Measurements from ENCODE around the gene UBXN1. TPM values are rescaled to one million over a fixed set of nuclear protein-coding genes. Genes with fewer than 3 reads are reported as not detected.

The UBXN1 gene
- total and polyA plus RNA-seq, 2 donors, result 142 to 191 TPM

- WGBS, result under 1% methylated on average over 73 of the region's 73 CpGs
- DNase-seq (ENCODE audit: low read depth in 6 of 9, low spot score in 9 of 9), result peak; percentile 90 to 99 (median 97)
- peaks cover 20 to 42% of the 10 kb centered on the region in 2 donors for H3K36me3 ChIP-seq (ENCODE audit: control insufficient read depth in 2 of 2, insufficient read depth in 2 of 2, low read length in 1 of 2)
- peak within 1 kb of the TSS; percentile 68 to 100 for H3K4me3 ChIP-seq (ENCODE audit: low read length in 2 of 2)
- peak within 1 kb of the TSS; percentile 81 to 89 for H3K27ac ChIP-seq (ENCODE audit: low read depth in 1 of 2, low read length in 1 of 2)
- no peaks in the 10 kb centered on the region for H3K9me3 ChIP-seq (ENCODE audit: control insufficient read depth in 2 of 2, insufficient read depth in 1 of 2, low read length in 1 of 2)
- H3K27me3 ChIP-seq (ENCODE audit: control insufficient read depth in 2 of 2, insufficient read depth in 1 of 2, low read length in 1 of 2), result no peaks in the 10 kb centered on the region
- H3K4me1 ChIP-seq (ENCODE audit: control insufficient read depth in 2 of 2, insufficient read depth in 2 of 2, low read length in 2 of 2), result peaks cover 9 to 27% of the 10 kb centered on the region in 2 donors
Observed at GRCh38 chr11:62645946-62646824, 32.7 kb downstream of the UBXN1 start, which contains the start of gene GANAB. TSS of gene GANAB (minus strand) at chr11:62646613. CDS start at chr11:62646599, 14 bp downstream.

DNA sequence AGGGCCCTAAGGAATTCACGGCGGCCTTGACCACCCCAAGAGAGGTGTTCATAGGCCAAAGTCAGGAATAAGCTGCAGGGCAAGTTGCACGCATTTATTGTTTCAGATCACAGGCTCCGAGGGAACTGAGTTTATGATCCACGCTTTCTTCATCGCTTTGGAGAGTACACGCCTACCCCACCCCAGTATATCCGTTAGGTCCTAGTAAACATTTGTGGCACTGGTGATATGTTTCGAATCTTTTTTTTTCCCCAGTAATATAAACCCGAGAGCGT, 33.3 kb downstream of the UBXN1 start:
- H3K27ac ChIP-seq (ENCODE audit: low read depth in 1 of 2, low read length in 1 of 2), result peak overlapping the region; percentile 81 to 89
- H3K27me3 ChIP-seq (ENCODE audit: control insufficient read depth in 2 of 2, insufficient read depth in 1 of 2, low read length in 1 of 2), result no peaks in the 10 kb centered on the region
- no peaks in the 10 kb centered on the region for H3K9me3 ChIP-seq (ENCODE audit: control insufficient read depth in 2 of 2, insufficient read depth in 1 of 2, low read length in 1 of 2)
- H3K4me3 ChIP-seq (ENCODE audit: low read length in 2 of 2), result peak overlapping the region; percentile 68 to 100
- H3K36me3 ChIP-seq (ENCODE audit: control insufficient read depth in 2 of 2, insufficient read depth in 2 of 2, low read length in 1 of 2), result peaks cover 20 to 42% of the 10 kb centered on the region in 2 donors
- 19% methylated on average over 11 of the region's 11 CpGs for WGBS
- peaks cover 9 to 32% of the 10 kb centered on the region in 2 donors for H3K4me1 ChIP-seq (ENCODE audit: control insufficient read depth in 2 of 2, insufficient read depth in 2 of 2, low read length in 2 of 2)
- DNase-seq (ENCODE audit: low read depth in 6 of 9, low spot score in 9 of 9), result peak in 1 of 9 donors; percentile 28

- no peak for DNase-seq (ENCODE audit: low read depth in 6 of 9, low spot score in 9 of 9)
- Histone ChIP-seq H3K4me3 (ENCODE audit: low read length in 2 of 2) (no peak overlapping the region), H3K4me1 (ENCODE audit: control insufficient read depth in 2 of 2, insufficient read depth in 2 of 2, low read length in 2 of 2) (peaks cover 9 to 33% of the 10 kb centered on the region in 2 donors), H3K36me3 (ENCODE audit: control insufficient read depth in 2 of 2, insufficient read depth in 2 of 2, low read length in 1 of 2) (peaks cover 18 to 41% of the 10 kb centered on the region in 2 donors), H3K27me3 (ENCODE audit: control insufficient read depth in 2 of 2, insufficient read depth in 1 of 2, low read length in 1 of 2) (no peaks in the 10 kb centered on the region), H3K9me3 (ENCODE audit: control insufficient read depth in 2 of 2, insufficient read depth in 1 of 2, low read length in 1 of 2) (no peaks in the 10 kb centered on the region), H3K27ac (ENCODE audit: low read depth in 1 of 2, low read length in 1 of 2) (no peak overlapping the region)
- WGBS, result 98% methylated on average over 8 of the region's 8 CpGs
Observed at GRCh38 chr11:62644220-62644619, 34.7 kb downstream of the UBXN1 start.

GRCh38 chr11:62632492-62632891, 46.4 kb downstream of the UBXN1 start:
- 97% methylated on average over 6 of the region's 6 CpGs for WGBS
- Histone ChIP-seq H3K9me3 (ENCODE audit: control insufficient read depth in 2 of 2, insufficient read depth in 1 of 2, low read length in 1 of 2) (no peaks in the 10 kb centered on the region), H3K27me3 (ENCODE audit: control insufficient read depth in 2 of 2, insufficient read depth in 1 of 2, low read length in 1 of 2) (no peaks in the 10 kb centered on the region), H3K4me3 (ENCODE audit: low read length in 2 of 2) (no peak overlapping the region), H3K36me3 (ENCODE audit: control insufficient read depth in 2 of 2, insufficient read depth in 2 of 2, low read length in 1 of 2) (peaks cover 72 to 94% of the 10 kb centered on the region in 2 donors), H3K4me1 (ENCODE audit: control insufficient read depth in 2 of 2, insufficient read depth in 2 of 2, low read length in 2 of 2) (no peaks in the 10 kb centered on the region), H3K27ac (ENCODE audit: low read depth in 1 of 2, low read length in 1 of 2) (no peak overlapping the region)
- DNase-seq (ENCODE audit: low read depth in 6 of 9, low spot score in 9 of 9), result no peak

DNA sequence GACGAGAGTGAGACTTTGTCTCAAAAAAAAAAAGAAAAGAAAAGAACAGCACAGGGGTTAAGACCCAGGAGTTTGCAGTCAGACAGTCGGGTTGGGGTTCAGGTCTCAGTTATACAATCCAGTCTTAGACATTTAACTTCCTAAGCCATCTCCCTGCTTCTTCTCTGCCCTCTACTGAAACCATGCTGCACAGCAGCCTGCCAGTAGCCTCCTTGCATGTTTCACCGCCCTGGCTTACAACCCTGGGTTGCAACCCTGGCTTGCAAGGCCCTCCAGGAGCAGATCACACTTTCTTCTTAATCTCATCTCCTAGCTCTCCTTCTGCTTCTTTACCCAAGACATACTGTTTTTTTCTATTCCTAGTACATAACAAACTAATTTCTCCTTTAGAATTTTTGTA, 51.2 kb downstream of the UBXN1 start:
- WGBS, result 97% methylated on average over 3 of the region's 3 CpGs
- Histone ChIP-seq H3K4me1 (ENCODE audit: control insufficient read depth in 2 of 2, insufficient read depth in 2 of 2, low read length in 2 of 2) (no peaks in the 10 kb centered on the region), H3K36me3 (ENCODE audit: control insufficient read depth in 2 of 2, insufficient read depth in 2 of 2, low read length in 1 of 2) (peaks cover 67 to 76% of the 10 kb centered on the region in 2 donors), H3K4me3 (ENCODE audit: low read length in 2 of 2) (no peak overlapping the region), H3K9me3 (ENCODE audit: control insufficient read depth in 2 of 2, insufficient read depth in 1 of 2, low read length in 1 of 2) (no peaks in the 10 kb centered on the region), H3K27me3 (ENCODE audit: control insufficient read depth in 2 of 2, insufficient read depth in 1 of 2, low read length in 1 of 2) (no peaks in the 10 kb centered on the region), H3K27ac (ENCODE audit: low read depth in 1 of 2, low read length in 1 of 2) (no peak overlapping the region)
- DNase-seq (ENCODE audit: low read depth in 6 of 9, low spot score in 9 of 9), result no peak

Other genes starting within 250 kb of the UBXN1 start
- 40.1 TPM for gene AHNAK, start 132.3 kb downstream of the UBXN1 start, total RNA-seq
- 35.8 TPM for gene AHNAK, start 132.3 kb downstream of the UBXN1 start, polyA plus RNA-seq
- 1,700 TPM for gene EEF1G, start 105.2 kb downstream of the UBXN1 start, total RNA-seq
- 1,365 TPM for gene EEF1G, start 105.2 kb downstream of the UBXN1 start, polyA plus RNA-seq
- gene TUT1, start 87.5 kb downstream of the UBXN1 start, total RNA-seq, result 7.8 TPM
- gene TUT1, start 87.5 kb downstream of the UBXN1 start, polyA plus RNA-seq, result 25.3 TPM
- 121 TPM for gene MTA2, start 77.2 kb downstream of the UBXN1 start, total RNA-seq
- gene MTA2, start 77.2 kb downstream of the UBXN1 start, polyA plus RNA-seq, result 79.3 TPM
- gene EML3, start 66.3 kb downstream of the UBXN1 start, total RNA-seq, result 17.8 TPM
- gene EML3, start 66.3 kb downstream of the UBXN1 start, polyA plus RNA-seq, result 99.3 TPM
- 1.7 TPM for gene ROM1, start 65.8 kb downstream of the UBXN1 start, total RNA-seq
- 7.6 TPM for gene ROM1, start 65.8 kb downstream of the UBXN1 start, polyA plus RNA-seq
- 29.4 TPM for gene B3GAT3, start 57.1 kb downstream of the UBXN1 start, total RNA-seq
- 72.2 TPM for gene B3GAT3, start 57.1 kb downstream of the UBXN1 start, polyA plus RNA-seq
- gene GANAB, start 32.5 kb downstream of the UBXN1 start, total RNA-seq, result 95.9 TPM
- gene GANAB, start 32.5 kb downstream of the UBXN1 start, polyA plus RNA-seq, result 98.4 TPM
- 8.6 TPM for gene INTS5, start 25.8 kb downstream of the UBXN1 start, total RNA-seq
- 8.1 TPM for gene INTS5, start 25.8 kb downstream of the UBXN1 start, polyA plus RNA-seq
- gene C11orf98, start 13.9 kb downstream of the UBXN1 start, total RNA-seq, result 111 TPM
- 152 TPM for gene C11orf98, start 13.9 kb downstream of the UBXN1 start, polyA plus RNA-seq
- 31.1 TPM for gene CSKMT, start 13.8 kb downstream of the UBXN1 start, total RNA-seq
- gene CSKMT, start 13.8 kb downstream of the UBXN1 start, polyA plus RNA-seq, result 64.6 TPM
- gene UQCC3, start 7.4 kb downstream of the UBXN1 start, total RNA-seq, result 11.8 TPM
- gene UQCC3, start 7.4 kb downstream of the UBXN1 start, polyA plus RNA-seq, result 19.3 TPM
- gene LBHD1, start 6.8 kb downstream of the UBXN1 start, total RNA-seq, result 4.0 TPM
- 14.0 TPM for gene LBHD1, start 6.8 kb downstream of the UBXN1 start, polyA plus RNA-seq
- gene LRRN4CL, start 10.5 kb upstream of the UBXN1 start, total RNA-seq, result 0.80 TPM
- gene LRRN4CL, start 10.5 kb upstream of the UBXN1 start, polyA plus RNA-seq, result 0.75 TPM
- 29.3 TPM for gene BSCL2, start 28.4 kb upstream of the UBXN1 start, total RNA-seq
- 76.6 TPM for gene BSCL2, start 28.4 kb upstream of the UBXN1 start, polyA plus RNA-seq
- 0.05 TPM for gene GNG3, start 28.6 kb upstream of the UBXN1 start, total RNA-seq
- gene GNG3, start 28.6 kb upstream of the UBXN1 start, polyA plus RNA-seq, result 0.41 TPM
- 7.7 TPM for gene HNRNPUL2, start 48.4 kb upstream of the UBXN1 start, total RNA-seq
- gene HNRNPUL2, start 48.4 kb upstream of the UBXN1 start, polyA plus RNA-seq, result 44.7 TPM
- 37.8 TPM for gene TTC9C, start 49.4 kb upstream of the UBXN1 start, total RNA-seq
- gene TTC9C, start 49.4 kb upstream of the UBXN1 start, polyA plus RNA-seq, result 34.9 TPM
- gene ZBTB3, start 75.1 kb upstream of the UBXN1 start, total RNA-seq, result 8.9 TPM
- 7.7 TPM for gene ZBTB3, start 75.1 kb upstream of the UBXN1 start, polyA plus RNA-seq
- 172 TPM for gene POLR2G, start 82.5 kb upstream of the UBXN1 start, total RNA-seq
- 150 TPM for gene POLR2G, start 82.5 kb upstream of the UBXN1 start, polyA plus RNA-seq
- gene TAF6L, start 92.3 kb upstream of the UBXN1 start, total RNA-seq, result 18.9 TPM
- gene TAF6L, start 92.3 kb upstream of the UBXN1 start, polyA plus RNA-seq, result 26.5 TPM
- 36.5 TPM for gene TMEM179B, start 108.3 kb upstream of the UBXN1 start, total RNA-seq
- 58.2 TPM for gene TMEM179B, start 108.3 kb upstream of the UBXN1 start, polyA plus RNA-seq
- gene TMEM223, start 112.9 kb upstream of the UBXN1 start, total RNA-seq, result 19.9 TPM
- gene TMEM223, start 112.9 kb upstream of the UBXN1 start, polyA plus RNA-seq, result 18.4 TPM
- gene NXF1, start 126.4 kb upstream of the UBXN1 start, total RNA-seq, result 34.4 TPM
- gene NXF1, start 126.4 kb upstream of the UBXN1 start, polyA plus RNA-seq, result 186 TPM
- gene STX5, start 153.0 kb upstream of the UBXN1 start, total RNA-seq, result 30.0 TPM
- 31.2 TPM for gene STX5, start 153.0 kb upstream of the UBXN1 start, polyA plus RNA-seq
- not detected for gene TEX54, start 153.8 kb upstream of the UBXN1 start, total RNA-seq
- gene TEX54, start 153.8 kb upstream of the UBXN1 start, polyA plus RNA-seq, result 1.3 TPM
- gene WDR74, start 160.5 kb upstream of the UBXN1 start, total RNA-seq, result 71.2 TPM
- gene WDR74, start 160.5 kb upstream of the UBXN1 start, polyA plus RNA-seq, result 57.2 TPM
- 69.1 TPM for gene SLC3A2, start 201.8 kb upstream of the UBXN1 start, total RNA-seq
- 96.6 TPM for gene SLC3A2, start 201.8 kb upstream of the UBXN1 start, polyA plus RNA-seq
- not detected for gene CHRM1, start 242.3 kb upstream of the UBXN1 start, total RNA-seq
- gene CHRM1, start 242.3 kb upstream of the UBXN1 start, polyA plus RNA-seq, result 0.05 TPM

Measured in thymus (tissue), 11 donors.